ENCODE results near the gene EFNA5. TPM values are rescaled to one million over a fixed set of nuclear protein-coding genes. Genes with fewer than 3 reads are reported as not detected.

The EFNA5 gene
- total RNA-seq, 4 donors from 2014 or later = 21.3 to 47.0 (median 29.3) TPM

DNA sequence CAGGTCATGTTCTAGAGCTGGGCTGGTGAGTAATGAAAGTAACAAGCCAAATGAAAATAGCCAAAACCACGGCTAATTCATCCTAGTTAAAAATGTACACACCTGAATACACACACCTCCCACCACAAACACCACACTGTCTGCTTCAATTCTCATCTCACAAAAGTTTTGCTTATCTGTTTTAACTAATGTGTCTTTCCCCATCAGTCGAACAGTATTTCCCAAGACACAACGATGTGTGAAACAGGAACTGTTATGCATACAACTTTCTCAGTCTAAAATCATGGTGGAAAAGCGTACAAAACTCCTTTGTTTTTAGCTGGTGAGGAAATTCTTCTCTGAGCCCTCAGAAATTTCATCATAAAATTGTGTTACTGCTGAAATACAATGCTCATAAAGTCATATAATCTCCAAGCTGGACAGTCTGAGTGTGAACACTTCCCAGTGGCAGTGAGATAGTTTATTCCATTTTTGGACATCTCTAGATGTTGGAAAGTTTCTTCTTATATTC, 242.4 kb downstream of the EFNA5 start:
- Histone ChIP-seq H3K27me3 (no peaks in the 10 kb centered on the region), H3K4me3 (no peak overlapping the region), H3K9me3 (no peaks in the 10 kb centered on the region), H3K27ac (no peak overlapping the region), H3K36me3 (no peaks in the 10 kb centered on the region), H3K4me1 (peaks cover 44% of the 10 kb centered on the region)
- TF ChIP-seq EP300 (IDR thresholded peaks at IDR 0.05) (no peak), POLR2AphosphoS5 (IDR thresholded peaks at IDR 0.05) (no peak), POLR2A (IDR thresholded peaks at IDR 0.05) (no peak)
- TF ChIP-seq, protein P1, sequence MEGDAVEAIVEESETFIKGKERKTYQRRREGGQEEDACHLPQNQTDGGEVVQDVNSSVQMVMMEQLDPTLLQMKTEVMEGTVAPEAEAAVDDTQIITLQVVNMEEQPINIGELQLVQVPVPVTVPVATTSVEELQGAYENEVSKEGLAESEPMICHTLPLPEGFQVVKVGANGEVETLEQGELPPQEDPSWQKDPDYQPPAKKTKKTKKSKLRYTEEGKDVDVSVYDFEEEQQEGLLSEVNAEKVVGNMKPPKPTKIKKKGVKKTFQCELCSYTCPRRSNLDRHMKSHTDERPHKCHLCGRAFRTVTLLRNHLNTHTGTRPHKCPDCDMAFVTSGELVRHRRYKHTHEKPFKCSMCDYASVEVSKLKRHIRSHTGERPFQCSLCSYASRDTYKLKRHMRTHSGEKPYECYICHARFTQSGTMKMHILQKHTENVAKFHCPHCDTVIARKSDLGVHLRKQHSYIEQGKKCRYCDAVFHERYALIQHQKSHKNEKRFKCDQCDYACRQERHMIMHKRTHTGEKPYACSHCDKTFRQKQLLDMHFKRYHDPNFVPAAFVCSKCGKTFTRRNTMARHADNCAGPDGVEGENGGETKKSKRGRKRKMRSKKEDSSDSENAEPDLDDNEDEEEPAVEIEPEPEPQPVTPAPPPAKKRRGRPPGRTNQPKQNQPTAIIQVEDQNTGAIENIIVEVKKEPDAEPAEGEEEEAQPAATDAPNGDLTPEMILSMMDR (IDR thresholded peaks at IDR 0.05) = no peak
- WGBS = 76% methylated on average over 4 of the region's 4 CpGs
- no peak for DNase-seq (ENCODE audit: low spot score in 2 of 2)

DNA sequence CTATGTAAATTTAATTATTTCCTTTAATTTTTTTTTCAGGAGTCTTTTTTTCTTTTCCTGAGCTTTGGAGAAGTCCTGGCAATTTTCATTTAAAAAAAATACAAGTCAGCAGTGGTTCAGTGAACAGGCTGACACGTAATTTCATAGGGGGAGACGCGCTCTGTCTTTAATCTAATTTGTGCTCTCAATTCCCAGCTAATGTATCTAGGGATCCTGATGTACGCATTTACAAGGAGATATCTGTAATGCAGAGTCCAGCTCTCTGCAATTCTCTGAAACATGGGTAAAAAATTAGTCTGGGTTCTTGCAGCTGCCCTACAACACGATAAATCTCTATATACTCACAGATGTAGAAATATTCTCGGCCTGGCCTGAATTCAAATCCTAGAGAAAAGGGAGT, 243.9 kb downstream of the EFNA5 start:
- Histone ChIP-seq H3K36me3 (no peaks in the 10 kb centered on the region), H3K4me1 (peaks cover 35% of the 10 kb centered on the region), H3K9me3 (no peaks in the 10 kb centered on the region), H3K4me3 (no peak overlapping the region), H3K27ac (no peak overlapping the region), H3K27me3 (no peaks in the 10 kb centered on the region)
- 98% methylated on average over 6 of the region's 6 CpGs for WGBS
- no peak for TF ChIP-seq POLR2AphosphoS5 (IDR thresholded peaks at IDR 0.05)
- TF ChIP-seq, protein P1 (IDR thresholded peaks at IDR 0.05) = no peak
- no peak for TF ChIP-seq POLR2A (IDR thresholded peaks at IDR 0.05)
- TF ChIP-seq EP300 (IDR thresholded peaks at IDR 0.05) = no peak
- DNase-seq (ENCODE audit: low spot score in 2 of 2) = no peak

DNA sequence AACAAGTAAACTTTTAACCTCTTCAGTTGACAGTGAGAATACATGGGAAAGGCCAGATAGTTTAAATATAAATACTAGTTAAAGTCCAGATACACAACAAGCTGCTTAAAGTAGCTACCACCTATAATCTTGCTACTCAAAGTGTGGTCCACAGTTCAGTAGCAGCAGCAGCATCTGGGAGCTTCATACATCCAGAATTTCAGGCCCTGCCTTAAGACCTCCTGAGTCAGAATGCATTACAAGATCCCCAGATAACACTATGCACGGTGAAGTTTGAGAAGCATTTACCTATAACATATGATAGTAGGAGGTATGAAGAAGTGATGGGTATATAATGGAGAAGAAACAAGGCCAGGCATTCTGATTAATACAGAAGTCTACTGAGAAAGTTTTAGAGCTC, 244.5 kb downstream of the EFNA5 start:
- Histone ChIP-seq H3K27ac (peak overlapping the region; percentile 67), H3K4me1 (peaks cover 29% of the 10 kb centered on the region), H3K36me3 (no peaks in the 10 kb centered on the region), H3K4me3 (no peak overlapping the region), H3K27me3 (no peaks in the 10 kb centered on the region), H3K9me3 (no peaks in the 10 kb centered on the region)
- WGBS = 22% methylated on average over 1 of the region's 1 CpG
- TF ChIP-seq, protein P1 (IDR thresholded peaks at IDR 0.05) = no peak
- TF ChIP-seq POLR2AphosphoS5 (IDR thresholded peaks at IDR 0.05) = no peak
- DNase-seq (ENCODE audit: low spot score in 2 of 2) = no peak

DNA sequence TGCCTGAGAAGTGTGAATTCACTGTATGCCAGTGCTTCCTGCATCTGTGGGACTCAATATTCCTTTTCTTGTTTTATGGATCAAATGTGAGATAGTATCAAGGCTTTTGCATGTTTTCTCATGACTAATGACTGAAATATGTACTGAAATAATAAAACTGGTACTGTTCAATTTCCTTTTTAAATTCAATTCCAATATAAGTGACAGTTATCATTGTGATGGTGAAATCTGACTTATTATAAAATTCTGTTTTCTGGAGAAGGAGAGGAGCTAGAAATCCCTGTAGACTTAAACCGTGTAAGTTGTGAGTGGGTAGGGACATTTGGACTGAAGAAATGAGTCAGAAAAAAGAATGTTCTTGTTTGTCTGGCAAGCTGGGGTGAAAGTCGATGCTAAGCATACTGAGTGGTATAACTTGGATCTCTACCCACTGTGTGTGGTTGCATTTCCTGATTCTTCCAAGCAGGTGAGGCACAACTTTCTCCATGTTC, 245.2 kb downstream of the EFNA5 start:
- Histone ChIP-seq H3K9me3 (no peaks in the 10 kb centered on the region), H3K27me3 (no peaks in the 10 kb centered on the region), H3K4me1 (peaks cover 29% of the 10 kb centered on the region), H3K4me3 (no peak overlapping the region), H3K36me3 (no peaks in the 10 kb centered on the region), H3K27ac (peak overlapping the region; percentile 67)
- WGBS = 23% methylated on average over 2 of the region's 2 CpGs
- DNase-seq (ENCODE audit: low spot score in 2 of 2) = no peak
- no peak for TF ChIP-seq POLR2AphosphoS5 (IDR thresholded peaks at IDR 0.05)
- no peak for TF ChIP-seq EP300 (IDR thresholded peaks at IDR 0.05)
- TF ChIP-seq POLR2A (IDR thresholded peaks at IDR 0.05) = no peak
- TF ChIP-seq, protein P1 (IDR thresholded peaks at IDR 0.05) = no peak

DNA sequence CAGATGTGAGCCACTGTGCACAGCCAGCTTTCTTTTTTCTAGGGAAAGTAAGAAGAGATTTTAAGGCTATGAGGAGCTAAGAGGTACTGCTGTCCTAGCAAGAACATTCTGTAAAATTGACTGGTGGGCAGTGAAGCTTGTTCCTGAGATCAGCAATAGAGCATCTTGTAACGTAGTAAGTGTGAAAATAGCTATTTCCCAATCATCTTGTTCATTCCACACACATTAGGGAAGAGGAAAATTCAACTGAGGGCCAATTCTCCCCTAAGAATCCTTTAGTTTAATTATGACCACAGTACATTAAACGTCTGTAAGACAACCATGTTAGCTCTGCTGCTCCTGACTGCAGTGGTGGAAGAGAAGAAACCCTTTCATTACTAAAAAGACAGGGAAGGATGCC, 246.2 kb downstream of the EFNA5 start:
- H3K9me3 ChIP-seq = no peaks in the 10 kb centered on the region
- TF ChIP-seq POLR2AphosphoS5 (IDR thresholded peaks at IDR 0.05) (no peak), EP300 (IDR thresholded peaks at IDR 0.05) (no peak), POLR2A (IDR thresholded peaks at IDR 0.05) (no peak)
- TF ChIP-seq, protein P1 (IDR thresholded peaks at IDR 0.05) = no peak
- DNase-seq (ENCODE audit: low spot score in 2 of 2) = no peak
- peaks cover 29% of the 10 kb centered on the region for H3K4me1 ChIP-seq
- peak overlapping the region; percentile 18 for H3K27ac ChIP-seq
- no peaks in the 10 kb centered on the region for H3K36me3 ChIP-seq
- 49% methylated on average over 2 of the region's 2 CpGs for WGBS
- H3K27me3 ChIP-seq = no peaks in the 10 kb centered on the region
- no peak overlapping the region for H3K4me3 ChIP-seq

Data from suprapubic skin (tissue), 4 donors.